HEK293T (cell line): Measurements from ENCODE around the gene SLC38A10.

Source experiments
- FOXM1 ChIP-seq: fragments of 450-650 bp; IDR thresholded peaks from 2 replicates; pipeline ENCODE4 v1.6.1; 2017; ENCODE audit warnings: mild to moderate bottlenecking, borderline replicate concordance
- NFRKB ChIP-seq: fragments of 450-650 bp; IDR thresholded peaks from 2 replicates; pipeline ENCODE4 v1.6.1; 2016; ENCODE audit warnings: mild to moderate bottlenecking, moderate library complexity
- PKNOX1 ChIP-seq: fragments of 450-650 bp; IDR thresholded peaks from 2 replicates; pipeline ENCODE4 v1.6.1; 2016
- SP1 ChIP-seq: fragments of 450-650 bp; IDR thresholded peaks from 2 replicates; pipeline ENCODE4 v1.6.1; 2017
- SUZ12 ChIP-seq: fragments of 450-650 bp; IDR thresholded peaks from 2 replicates; pipeline ENCODE4 v1.6.1; 2016; ENCODE audit warnings: mild to moderate bottlenecking

- TF ChIP-seq FOXM1 (no peak), SP1 (no peak), PKNOX1 (no peak), SUZ12 (no peak), NFRKB (no peak)
Measured at GRCh38 chr17:81290230-81290629, 4.9 kb downstream of the SLC38A10 start.
